Osteocyte (in vitro differentiated cells): ENCODE results near the gene GTF3C1. TPM values are rescaled to one million over a fixed set of nuclear protein-coding genes. Genes with fewer than 3 reads are reported as not detected.

Experiments used
- DNase-seq: peaks from one replicate; pipeline ENCODE4 v3.0.0; 2021; ENCODE audit warnings: mixed read lengths; ENCODE audit not compliant: unreplicated experiment; ENCODE audit errors: extremely low spot score
- H3K27ac Mint-ChIP-seq: one replicate; pipeline ENCODE4 v1.8.0; 2021; ENCODE audit warnings: mild to moderate bottlenecking, mixed read lengths; ENCODE audit not compliant: unreplicated experiment
- H3K27me3 Mint-ChIP-seq: one replicate; pipeline ENCODE4 v1.8.0; 2021; ENCODE audit warnings: mixed read lengths; ENCODE audit not compliant: unreplicated experiment
- H3K36me3 Mint-ChIP-seq: one replicate; pipeline ENCODE4 v1.8.0; 2021; ENCODE audit warnings: mixed read lengths; ENCODE audit not compliant: unreplicated experiment
- H3K4me1 Mint-ChIP-seq: one replicate; pipeline ENCODE4 v1.8.0; 2021; ENCODE audit warnings: mixed read lengths; ENCODE audit not compliant: unreplicated experiment
- H3K4me3 Mint-ChIP-seq: one replicate; pipeline ENCODE4 v1.8.0; 2021; ENCODE audit warnings: mild to moderate bottlenecking, moderate library complexity, mixed read lengths; ENCODE audit not compliant: unreplicated experiment
- H3K9me3 Mint-ChIP-seq: one replicate; pipeline ENCODE4 v1.8.0; 2021; ENCODE audit warnings: mixed read lengths; ENCODE audit not compliant: unreplicated experiment
- CTCF ChIP-seq: fragments of 200-600 bp; sonication (generic); IDR thresholded peaks from 2 replicates; pipeline ENCODE4 v1.5.0; 2021; ENCODE audit warnings: antibody characterized with exemption, mild to moderate bottlenecking, moderate library complexity
- total RNA-seq: library from RNA; stranded (reverse); gene quantifications from 2 replicates; pipeline ENCODE4 v1.2.1, GENCODE V29; 2021

GTF3C1 gene
- total RNA-seq, 1 donor from 2014 or later, result 92.3 TPM

- peaks cover 3% of the 10 kb centered on the region for H3K9me3 Mint-ChIP-seq
- no peak for TF ChIP-seq CTCF
- no peak overlapping the region for H3K4me3 Mint-ChIP-seq
- H3K27ac Mint-ChIP-seq, result no peak overlapping the region
- H3K4me1 Mint-ChIP-seq, result no peaks in the 10 kb centered on the region
- H3K36me3 Mint-ChIP-seq, result no peaks in the 10 kb centered on the region
- peaks cover 45% of the 10 kb centered on the region for H3K27me3 Mint-ChIP-seq
- DNase-seq, result no peak
Measured at GRCh38 chr16:27413956-27414355, 135.8 kb downstream of the GTF3C1 start.

GRCh38 chr16:27410761-27411160 is 139.0 kb downstream of the GTF3C1 start:
- Mint-ChIP-seq H3K9me3 (peaks cover 3% of the 10 kb centered on the region), H3K27me3 (peaks cover 40% of the 10 kb centered on the region), H3K4me3 (no peak overlapping the region), H3K36me3 (no peaks in the 10 kb centered on the region), H3K27ac (no peak overlapping the region), H3K4me1 (peaks cover 10% of the 10 kb centered on the region)
- no peak for DNase-seq
- no peak for TF ChIP-seq CTCF

Other genes with a start within 250 kb of the GTF3C1 start
- gene IL4R, start 235.9 kb downstream of the GTF3C1 start, total RNA-seq, result 34.5 and 35.9 TPM in 2 replicates
- 0.34 and 0.40 TPM in 2 replicates for gene IL21R, start 147.7 kb downstream of the GTF3C1 start, total RNA-seq
- gene KATNIP, start 231 bp upstream of the GTF3C1 start, total RNA-seq, result 30.0 and 31.7 TPM in 2 replicates